ENCODE data around the gene GNPAT. TPM values are rescaled to one million over a fixed set of nuclear protein-coding genes. Genes with fewer than 3 reads are reported as not detected.

Gene GNPAT
- total and polyA plus RNA-seq, 2 of the 8 experiments (the other 6 are each of a cell fraction or from before 2014, with no cell fraction given), result 22.9 to 47.4 TPM

DNA sequence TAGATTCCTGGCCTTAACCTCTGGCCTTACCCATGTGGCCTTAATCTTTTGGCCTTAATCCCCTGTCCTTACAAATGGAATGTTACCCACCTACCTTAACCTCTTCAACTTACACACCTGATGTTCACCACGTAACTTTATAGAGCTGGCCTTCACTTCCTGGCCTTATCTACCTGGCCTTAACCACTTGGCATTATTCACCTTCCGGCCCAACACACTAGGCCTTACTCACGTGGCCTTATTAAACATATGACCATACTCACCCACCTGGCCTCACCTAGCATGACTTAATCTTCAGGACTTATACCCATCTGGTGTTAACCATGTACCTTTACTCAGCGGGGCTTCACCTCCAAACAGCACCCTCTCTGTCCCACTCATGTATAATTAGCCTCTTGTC is 54.9 kb downstream of the GNPAT start:
- ChIA-PET POLR2A (ENCODE audit: partially characterized antibody) (interaction anchor here (1.1 kb wide), 1 partner anchor 8 kb away, joined by 3 read pairs; no protein-coding TSS in a partner anchor), CTCF (ENCODE audit: partially characterized antibody) (interaction anchor here (1.5 kb wide), 1 partner anchor 203 kb away, joined by 3 read pairs; no protein-coding TSS in a partner anchor)
- no peak overlapping the region for H3K23ac ChIP-seq (ENCODE audit: insufficient read length)
- no peaks in the 10 kb centered on the region for H3K79me2 ChIP-seq (ENCODE audit: control insufficient read depth in 1 of 2, insufficient read depth in 2 of 2, low read length in 2 of 2)
- H4K5ac ChIP-seq (ENCODE audit: insufficient read length, low read depth, low read length), result no peak overlapping the region
- no peak overlapping the region for H3K27ac ChIP-seq (ENCODE audit: low read depth, low read length)
- no peak overlapping the region for H2BK20ac ChIP-seq (ENCODE audit: low read length)
- H3K18ac ChIP-seq (ENCODE audit: extremely low read depth, low read length), result no peak overlapping the region
- H4K8ac ChIP-seq (ENCODE audit: extremely low read depth, insufficient read depth, low read length), result no peak overlapping the region
- H3K56ac ChIP-seq (replicated peaks; ENCODE audit: insufficient read length, low read depth, low read length), result no peak overlapping the region
- no peak overlapping the region for H4K91ac ChIP-seq (replicated peaks; ENCODE audit: insufficient read length, low read length)
- H2AK5ac ChIP-seq (ENCODE audit: low read depth, low read length), result no peak overlapping the region
- H3K79me1 ChIP-seq (ENCODE audit: low read depth, low read length), result no peaks in the 10 kb centered on the region
- H3K4me2 ChIP-seq (ENCODE audit: insufficient read depth in 1 of 2, low read depth in 2 of 2, low read length in 2 of 2), result no peak overlapping the region
- no peaks in the 10 kb centered on the region for H3K36me3 ChIP-seq (ENCODE audit: control insufficient read depth in 2 of 4, insufficient read depth in 4 of 4, low read length in 3 of 4)
- H3K27me3 ChIP-seq (replicated peaks in 1 of 4; ENCODE audit: control insufficient read depth in 3 of 4, extremely low read depth in 1 of 4, insufficient read depth in 3 of 4, low read length in 3 of 4), result no peaks in the 10 kb centered on the region; a peak in 1 of 7 replicates
- H3K4me1 ChIP-seq (replicated peaks in 1 of 4; ENCODE audit: control insufficient read depth in 3 of 4, insufficient read depth in 4 of 4, low read length in 3 of 4), result no peaks in the 10 kb centered on the region
- H3K9me3 ChIP-seq (ENCODE audit: insufficient read depth in 2 of 2, low read depth in 1 of 2, low read length in 1 of 2), result no peaks in the 10 kb centered on the region
- H2BK5ac ChIP-seq (ENCODE audit: low read depth, low read length), result no peak overlapping the region
- no peak overlapping the region for H3K4ac ChIP-seq (replicated peaks; ENCODE audit: insufficient read length, low read depth, low read length)
- H3K4me3 ChIP-seq (ENCODE audit: extremely low read depth in 1 of 4, insufficient read depth in 2 of 4, low read depth in 3 of 4, low read length in 4 of 4), result no peak overlapping the region
- H3K9ac ChIP-seq (replicated peaks in 1 of 4; ENCODE audit: extremely low read depth in 1 of 4, low read depth in 3 of 4, low read length in 3 of 4), result no peak overlapping the region
- H2BK12ac ChIP-seq (ENCODE audit: low read depth, low read length), result no peak overlapping the region
- no peak overlapping the region for H2BK15ac ChIP-seq (ENCODE audit: low read length)
- H3K14ac ChIP-seq (ENCODE audit: insufficient read length), result no peak overlapping the region
- no peaks in the 10 kb centered on the region for H4K20me1 ChIP-seq (replicated peaks in 1 of 2; ENCODE audit: control insufficient read depth in 1 of 2, insufficient read depth in 2 of 2, low read length in 2 of 2)
- 86% methylated on average over 4 of the region's 4 CpGs; no CpG with 5 or more reads in 1 of the 2 experiments for WGBS, 2 experiments (ENCODE audit: extremely low coverage in 1 of 2, insufficient coverage in 1 of 2, insufficient read length in 1 of 2, insufficient replicate concordance in 2 of 2, low coverage in 1 of 2, low lambda C conversion rate in 2 of 2, missing lambda C conversion rate in 1 of 2)
- H2AFZ ChIP-seq (ENCODE audit: low read length), result no peak overlapping the region
- no peaks in the 10 kb centered on the region for H3K23me2 ChIP-seq (ENCODE audit: low read depth, low read length)
- no peak overlapping the region for H2BK120ac ChIP-seq (replicated peaks; ENCODE audit: low read depth, low read length)
- DNase-seq (ENCODE audit: low read depth in 1 of 2, low spot score in 2 of 2), result no peak
- FAIRE-seq, result no peak
- TF ChIP-seq MAFK (IDR thresholded peaks at IDR 0.05; ENCODE audit: low read depth, low read length) (no peak), SIX5 (IDR thresholded peaks at IDR 0.05; ENCODE audit: low read depth, low read length) (no peak), BCL11A (IDR thresholded peaks at IDR 0.05; ENCODE audit: low read depth in 2 of 2, low read length in 2 of 2) (no peak), CEBPB (IDR thresholded peaks at IDR 0.05; ENCODE audit: low read depth, low read length) (no peak), BACH1 (IDR thresholded peaks at IDR 0.05; ENCODE audit: low read length) (no peak), SP4 (IDR thresholded peaks at IDR 0.05; ENCODE audit: low read length) (no peak), POLR2AphosphoS5 (IDR thresholded peaks at IDR 0.05; ENCODE audit: low read depth, low read length) (no peak), SP2 (IDR thresholded peaks at IDR 0.05; ENCODE audit: low read length) (no peak), EZH2 (IDR thresholded peaks at IDR 0.05; ENCODE audit: low read depth, low read length, severe bottlenecking) (no peak), PHF8 (conservative IDR thresholded peaks at IDR 0.05; ENCODE audit: low read depth, low read length) (no peak), NANOG (IDR thresholded peaks at IDR 0.05; ENCODE audit: insufficient read depth, low read depth, low read length, poor library complexity, severe bottlenecking) (no peak), CREB1 (IDR thresholded peaks at IDR 0.05) (no peak), JUN (IDR thresholded peaks at IDR 0.05; ENCODE audit: low read depth, low read length) (no peak)
- TF ChIP-seq, protein P1, sequence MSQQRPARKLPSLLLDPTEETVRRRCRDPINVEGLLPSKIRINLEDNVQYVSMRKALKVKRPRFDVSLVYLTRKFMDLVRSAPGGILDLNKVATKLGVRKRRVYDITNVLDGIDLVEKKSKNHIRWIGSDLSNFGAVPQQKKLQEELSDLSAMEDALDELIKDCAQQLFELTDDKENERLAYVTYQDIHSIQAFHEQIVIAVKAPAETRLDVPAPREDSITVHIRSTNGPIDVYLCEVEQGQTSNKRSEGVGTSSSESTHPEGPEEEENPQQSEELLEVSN (IDR thresholded peaks at IDR 0.05), result no peak
